Heart left ventricle (tissue), 16 donors: Measurements from ENCODE around the gene MCC. TPM values are rescaled to one million over a fixed set of nuclear protein-coding genes. Genes with fewer than 3 reads are reported as not detected.

ENCODE experiments used
- ATAC-seq, 4 donors: fragments of 200-7000 bp; cut with Tn5 transposase; one replicate each; pipeline ENCODE4 v1.9.1; 2020 to 2022; ENCODE audit warnings: moderate library complexity in 4 of 4, mild to moderate bottlenecking in 3 of 4, moderate number of reproducible peaks in 1 of 4
- DNase-seq, 5 donors: peaks; one replicate each; pipeline ENCODE4 v3.0.0-alpha.2; 2020
- H3K27ac ChIP-seq, 12 donors: fragments of 200-600 bp; sonication (generic) in 4 of 12; one replicate each; pipeline versions ENCODE4 v1.5.0 to v1.8.0; 2016 to 2022; ENCODE audit warnings: mild to moderate bottlenecking in 2 of 12
- H3K27me3 ChIP-seq, 9 donors: fragments of 200-600 bp; sonication (generic) in 2 of 9; one replicate each; pipeline versions ENCODE4 v1.5.1 to v1.8.0; 2016 to 2022; ENCODE audit warnings: mild to moderate bottlenecking in 3 of 9
- H3K36me3 ChIP-seq, 9 donors: fragments of 200-600 bp; sonication (generic) in 2 of 9; one replicate each; pipeline versions ENCODE4 v1.5.0 to v1.8.0; 2018 to 2022; ENCODE audit warnings: mild to moderate bottlenecking in 2 of 9
- H3K4me1 ChIP-seq, 12 donors: fragments of 200-600 bp; sonication (generic) in 4 of 12; one replicate each; pipeline versions ENCODE4 v1.5.0 to v1.8.0; 2016 to 2022; ENCODE audit warnings: mild to moderate bottlenecking in 3 of 12
- H3K4me3 ChIP-seq, 12 donors: fragments of 200-600 bp; sonication (generic) in 4 of 12; one replicate each; pipeline versions ENCODE4 v1.5.0 to v1.8.0; 2017 to 2022; ENCODE audit warnings: mild to moderate bottlenecking in 9 of 12, moderate library complexity in 4 of 12
- H3K9me3 ChIP-seq, 12 donors: fragments of 200-600 bp; sonication (generic) in 4 of 12; one replicate each; pipeline versions ENCODE4 v1.5.0 to v1.8.0; 2016 to 2022; ENCODE audit warnings: mild to moderate bottlenecking in 1 of 12
- CTCF ChIP-seq, 12 donors: fragments of 200-600 bp; sonication (generic) in 4 of 12; IDR thresholded peaks; one replicate each; pipeline versions ENCODE4 v1.5.0 to v1.8.0; 2018 to 2022; ENCODE audit warnings: antibody characterized with exemption in 12 of 12, mild to moderate bottlenecking in 5 of 12
- POLR2A ChIP-seq, 2 donors: fragments of 450-650 bp; IDR thresholded peaks; one replicate each; pipeline ENCODE4 v1.6.1; 2017; ENCODE audit warnings: antibody characterized with exemption in 2 of 2, mild to moderate bottlenecking in 2 of 2, moderate library complexity in 2 of 2
- WGBS, 4 donors: extraction: QIAGEN DNeasy Blood & Tissue Kit in 2 of 4; methylation state at CpG; one replicate each; pipeline versions ENCODE4 v1.1.5 to v1.1.7; 2013 to 2018; 5-methylcytosine and 5-hydroxymethylcytosine counted together
- intact Hi-C, 10 donors: fragments of 100-400 bp; cut with DNase I; formaldehyde crosslinking; loops; one replicate each; pipeline versions ENCODE4 v1.11.1 to v1.14.2; 2022
- polyA plus RNA-seq, 2 donors: library from polyadenylated mRNA; stranded (reverse); fragments of 200-250 nt; gene quantifications; one replicate each; pipeline ENCODE4 v1.2.3, GENCODE V29; 2013
- total RNA-seq, 9 donors: library from RNA; depleted of rRNA in 2 of 9; stranded (reverse); fragments of >200 nt in 2 of 9; fragmentation: NEBNext Ultra II Directional in 3 of 9; extraction: Animal tissue kit (Norgen Biotek cat#: 25700) in 3 of 9; gene quantifications; one replicate each; pipeline versions ENCODE4 v1.1.0 to v1.2.4, GENCODE V29; 2016 to 2023
- donor health status: ischemic (EF 13 %, LVEDD 7.1; RV severe dilation, severe dysfunction).
- donor health status: healthy with polysubstance abuse.
- donor health status: DM: no; HTN: yes; CAD: no.
- donor health status: DM: no; HTN: no; CAD: no.
- donor health status: ischemic (EF 25% LVEDD 6.9; RV normal size, moderate dysfunction).
- donor health status: ischemic (EF 25% LVEDD 5.7; RV mildly dilated, moderate dysfunction).
- donor health status: healthy.
- donor health status: DM: yes; HTN: yes; CAD: no.
- donor health status: ischemic (EF 35%, LVEDD 5.7; RV mildly dilated, moderate dysfunction).
- donor health status: nonischemic (EF 11% LVEDD 7.7; RV severe dilation, severe dysfunction).
- donor health status: DM: yes; HTN: yes; CAD: no.
- donor health status: PGD.
- donor health status: ischemic (EF 29% LVEDD 5.4; RV normal size, mild dysfunction).
- donor health status: nonischemic (EF 23%, LVEDD 6.1; RV moderate dilation, normal function).

Gene MCC
- total and polyA plus RNA-seq, 11 donors: 6.1 to 33.8 (median 24.3) TPM

DNA sequence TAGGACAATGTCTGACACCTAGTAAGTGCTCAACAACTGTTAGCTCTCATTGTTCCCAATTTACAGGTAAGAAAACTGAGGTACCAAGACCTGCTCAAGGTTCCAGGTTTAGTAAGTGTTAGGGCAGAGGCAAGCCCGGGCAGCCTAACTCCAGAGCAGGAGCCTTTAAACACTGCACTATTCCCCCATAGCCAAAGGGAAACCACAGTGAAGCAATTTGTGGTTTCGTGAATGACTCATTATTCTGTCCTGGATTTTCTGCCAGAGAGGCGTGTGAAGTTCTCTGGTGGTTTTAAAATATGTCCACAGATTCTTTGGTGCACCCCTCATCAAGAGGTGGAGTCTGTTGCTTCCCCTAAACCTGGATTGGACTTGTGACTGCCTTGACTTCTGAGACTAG is 1.0 kb upstream of the MCC start:
- Histone ChIP-seq H3K4me3 (peak overlapping the region in 5 of 12 donors; percentile 59 to 82 (median 72)), H3K4me1 (peaks cover 0 to 27% (median 9%) of the 10 kb centered on the region in 12 donors), H3K36me3 (no peaks in the 10 kb centered on the region), H3K9me3 (peaks cover 0 to 16% (median 9%) of the 10 kb centered on the region in 12 donors), H3K27ac (peak overlapping the region in 3 of 12 donors; percentile 15 to 56 (median 46)), H3K27me3 (peaks cover 0 to 87% (median 0%) of the 10 kb centered on the region in 9 donors)
- ATAC-seq (peak in 3 of 4 donors; percentile 55 to 81 (median 78)), DNase-seq (peak in 2 of 5 donors; percentile 22 to 30)
- TF ChIP-seq POLR2A (IDR thresholded peaks at IDR 0.05): no peak
- TF ChIP-seq CTCF (IDR thresholded peaks at IDR 0.05): no peak
- WGBS, 4 donors: 58 to 70% (median 65%) methylated on average over 3 of the region's 3 CpGs
- intact Hi-C loops: loop anchor here in 4 of 10 donors (5.0 to 10.0 kb wide), 3 partner anchors 107 to 114 kb away; no protein-coding TSS in a partner anchor

GRCh38 chr5:113488645-113489184 is 462 bp upstream of the MCC start:
- TF ChIP-seq POLR2A (IDR thresholded peaks at IDR 0.05): no peak
- TF ChIP-seq CTCF (IDR thresholded peaks at IDR 0.05): no peak
- H3K36me3 ChIP-seq: no peaks in the 10 kb centered on the region
- peaks cover 0 to 81% (median 0%) of the 10 kb centered on the region in 9 donors for H3K27me3 ChIP-seq
- peak overlapping the region; percentile 42 to 82 (median 64) for H3K4me3 ChIP-seq
- peak; percentile 21 to 51 (median 28) for ATAC-seq
- H3K4me1 ChIP-seq: peaks cover 0 to 27% (median 9%) of the 10 kb centered on the region in 12 donors
- no peak for DNase-seq
- intact Hi-C loops: loop anchor here in 4 of 10 donors (5.0 to 10.0 kb wide), 3 partner anchors 106 to 114 kb away; no protein-coding TSS in a partner anchor
- H3K27ac ChIP-seq: peak overlapping the region in 10 of 12 donors; percentile 4 to 66 (median 37)
- H3K9me3 ChIP-seq: peaks cover 0 to 16% (median 9%) of the 10 kb centered on the region in 12 donors
- 13 to 24% (median 16%) methylated on average over 20 of the region's 20 CpGs for WGBS, 4 donors

- ATAC-seq: peak in 2 of 4 donors; percentile 11 to 21
- 3 to 10% (median 6%) methylated on average over 16 to 18 of the region's 18 CpGs for WGBS, 4 donors
- intact Hi-C loops: loop anchor here in 4 of 10 donors (5.0 to 10.0 kb wide), 3 partner anchors 105 to 113 kb away; no protein-coding TSS in a partner anchor
Observed at GRCh38 chr5:113487416-113487780, 855 bp downstream of the MCC start.

More at GRCh38 chr5:113487416-113487780, 855 bp downstream of the MCC start:
- Histone ChIP-seq H3K27me3 (peaks cover 0 to 81% (median 0%) of the 10 kb centered on the region in 9 donors), H3K9me3 (peaks cover 0 to 16% (median 9%) of the 10 kb centered on the region in 12 donors), H3K36me3 (no peaks in the 10 kb centered on the region), H3K4me3 (peak overlapping the region; percentile 42 to 82 (median 64)), H3K4me1 (peaks cover 0 to 27% (median 9%) of the 10 kb centered on the region in 12 donors), H3K27ac (peak overlapping the region in 2 of 12 donors; percentile 20 to 35)
- no peak for TF ChIP-seq POLR2A (IDR thresholded peaks at IDR 0.05)
- TF ChIP-seq CTCF (IDR thresholded peaks at IDR 0.05): no peak
- DNase-seq: peak in 1 of 5 donors; percentile 28
